H1 (cell line): ENCODE results near the gene MAP3K1. TPM values are rescaled to one million over a fixed set of nuclear protein-coding genes. Genes with fewer than 3 reads are reported as not detected.

Source experiments
- CTCF ChIA-PET: fragments of 300-600 bp; sonication (Branson Sonifier 250); formaldehyde crosslinking; loops from one replicate; lab custom pipeline; 2021; ENCODE audit not compliant: partially characterized antibody; lab: Charles Lee
- POLR2A ChIA-PET: fragments of 300-600 bp; sonication (Branson Sonifier 250); formaldehyde crosslinking; loops from one replicate; lab custom pipeline; 2021; ENCODE audit warnings: inconsistent platforms; ENCODE audit not compliant: partially characterized antibody; lab: Charles Lee
- DNase-seq, 2 experiments: peaks; one replicate each; pipeline versions ENCODE4 v3.0.0 to v3.0.0-alpha.2; 2010 to 2022; ENCODE audit warnings: low spot score in 2 of 2, low read depth in 1 of 2, mixed read lengths in 1 of 2
- FAIRE-seq: peaks from 2 replicates; lab custom pipeline; 2011; peaks lifted over from hg19 to GRCh38; lab: Jason Lieb, UNC
- H2AFZ ChIP-seq: 2 replicates; pipeline ENCODE4 v1.8.1; 2012; ENCODE audit warnings: low read length, inconsistent platforms
- H2AK5ac ChIP-seq: 2 replicates; pipeline ENCODE4 v1.6.1; 2013; ENCODE audit warnings: low read depth, low read length
- H2BK120ac ChIP-seq: replicated peaks from 2 replicates; pipeline ENCODE3; 2013; ENCODE audit warnings: low read depth, low read length, inconsistent platforms
- H2BK12ac ChIP-seq: 2 replicates; pipeline ENCODE4 v1.6.1; 2013; ENCODE audit warnings: low read depth, low read length
- H2BK15ac ChIP-seq: 2 replicates; pipeline ENCODE4 v1.6.1; 2013; ENCODE audit warnings: low read length
- H2BK20ac ChIP-seq: 2 replicates; pipeline ENCODE4 v1.6.1; 2013; ENCODE audit warnings: low read length
- H2BK5ac ChIP-seq: 2 replicates; pipeline ENCODE4 v1.6.1; 2013; ENCODE audit warnings: low read depth, low read length
- H3K14ac ChIP-seq: 2 replicates; pipeline ENCODE4 v1.6.1; 2013; ENCODE audit warnings: inconsistent platforms; ENCODE audit not compliant: insufficient read length
- H3K18ac ChIP-seq: 2 replicates; pipeline ENCODE4 v1.6.1; 2013; ENCODE audit warnings: low read length; ENCODE audit errors: extremely low read depth
- H3K23ac ChIP-seq: 2 replicates; pipeline ENCODE4 v1.6.1; 2013; ENCODE audit warnings: inconsistent platforms; ENCODE audit not compliant: insufficient read length
- H3K23me2 ChIP-seq: 2 replicates; pipeline ENCODE4 v1.6.1; 2013; ENCODE audit warnings: low read depth, low read length
- H3K27ac ChIP-seq: 2 replicates; pipeline ENCODE4 v1.6.1; 2011; ENCODE audit warnings: low read depth, low read length, inconsistent platforms
- H3K27me3 ChIP-seq, 4 experiments: replicated peaks in 1 of 4; 1 replicate in 1 of 4; 2 replicates in 3 of 4; pipeline versions ENCODE4 v1.6.1 to v1.8.1; 2011 to 2013; ENCODE audit warnings: low read length in 3 of 4, mild to moderate bottlenecking in 3 of 4, inconsistent platforms in 2 of 4, mixed read lengths in 2 of 4, moderate library complexity in 1 of 4; ENCODE audit not compliant: control insufficient read depth in 3 of 4, insufficient read depth in 3 of 4; ENCODE audit errors: extremely low read depth in 1 of 4
- H3K36me3 ChIP-seq, 4 experiments: 2 replicates each; pipeline versions ENCODE4 v1.6.1 to v1.8.1; 2011 to 2013; ENCODE audit warnings: mild to moderate bottlenecking in 4 of 4, low read length in 3 of 4, moderate library complexity in 2 of 4, control low read depth in 1 of 4, inconsistent platforms in 1 of 4; ENCODE audit not compliant: insufficient read depth in 4 of 4, control insufficient read depth in 2 of 4
- H3K4ac ChIP-seq: replicated peaks from 2 replicates; pipeline ENCODE3; 2013; ENCODE audit warnings: low read length, low read depth, mixed read lengths, inconsistent platforms; ENCODE audit not compliant: insufficient read length
- H3K4me1 ChIP-seq, 4 experiments: replicated peaks in 1 of 4; 1 replicate in 1 of 4; 2 replicates in 3 of 4; pipeline versions ENCODE4 v1.6.1 to v1.8.1; 2011 to 2013; ENCODE audit warnings: low read length in 3 of 4, inconsistent platforms in 2 of 4, mixed read lengths in 1 of 4; ENCODE audit not compliant: insufficient read depth in 4 of 4, control insufficient read depth in 3 of 4
- H3K4me2 ChIP-seq, 2 experiments: 2 replicates each; pipeline versions ENCODE4 v1.6.1 to v1.8.1; 2011 to 2013; ENCODE audit warnings: low read depth in 2 of 2, low read length in 2 of 2, control low read depth in 1 of 2, inconsistent platforms in 1 of 2, mild to moderate bottlenecking in 1 of 2; ENCODE audit not compliant: insufficient read depth in 1 of 2
- H3K4me3 ChIP-seq, 4 experiments: fragments of 200-600, 300-600 bp in 1 of 4; sonication (generic), shearing (Covaris generic), sonication (Bioruptor Twin) in 1 of 4; 2 replicates each; pipeline versions ENCODE4 v1.5.1 to v1.8.1; 2011 to 2016; ENCODE audit warnings: low read length in 4 of 4, low read depth in 3 of 4, control low read depth in 2 of 4, inconsistent platforms in 2 of 4, mild to moderate bottlenecking in 2 of 4, mixed read lengths in 1 of 4, moderate library complexity in 1 of 4; ENCODE audit not compliant: insufficient read depth in 2 of 4; ENCODE audit errors: extremely low read depth in 1 of 4
- H3K56ac ChIP-seq: replicated peaks from 2 replicates; pipeline ENCODE3; 2013; ENCODE audit warnings: low read depth, mild to moderate bottlenecking, mixed read lengths, low read length, inconsistent platforms; ENCODE audit not compliant: insufficient read length
- H3K79me1 ChIP-seq: 2 replicates; pipeline ENCODE4 v1.6.1; 2013; ENCODE audit warnings: low read depth, low read length, control low read depth
- H3K79me2 ChIP-seq, 2 experiments: 2 replicates each; pipeline versions ENCODE4 v1.6.1 to v1.8.1; 2012 to 2013; ENCODE audit warnings: low read length in 2 of 2, mild to moderate bottlenecking in 2 of 2, inconsistent platforms in 1 of 2; ENCODE audit not compliant: insufficient read depth in 2 of 2, control insufficient read depth in 1 of 2
- H3K9ac ChIP-seq, 4 experiments: replicated peaks in 1 of 4; 1 replicate in 1 of 4; 2 replicates in 3 of 4; pipeline versions ENCODE4 v1.6.1 to v1.8.1; 2011 to 2013; ENCODE audit warnings: low read depth in 3 of 4, low read length in 3 of 4, control low read depth in 2 of 4, mild to moderate bottlenecking in 2 of 4, moderate library complexity in 2 of 4, inconsistent platforms in 1 of 4; ENCODE audit errors: extremely low read depth in 1 of 4
- H3K9me3 ChIP-seq, 2 experiments: 2 replicates each; pipeline versions ENCODE4 v1.6.1 to v1.8.1; 2012 to 2013; ENCODE audit warnings: mild to moderate bottlenecking in 2 of 2, moderate library complexity in 2 of 2, control low read depth in 1 of 2, inconsistent platforms in 1 of 2, low read depth in 1 of 2, low read length in 1 of 2, mixed read lengths in 1 of 2; ENCODE audit not compliant: insufficient read depth in 2 of 2
- H4K20me1 ChIP-seq, 2 experiments: replicated peaks in 1 of 2; 2 replicates each; pipeline versions ENCODE3 to v1.8.1; 2011 to 2013; ENCODE audit warnings: inconsistent platforms in 2 of 2, low read length in 2 of 2, mild to moderate bottlenecking in 1 of 2; ENCODE audit not compliant: insufficient read depth in 2 of 2, control insufficient read depth in 1 of 2
- H4K5ac ChIP-seq: 2 replicates; pipeline ENCODE4 v1.6.1; 2013; ENCODE audit warnings: low read length, low read depth, mixed read lengths, inconsistent platforms; ENCODE audit not compliant: insufficient read length
- H4K8ac ChIP-seq: 2 replicates; pipeline ENCODE4 v1.8.0; 2013; ENCODE audit warnings: mild to moderate bottlenecking, moderate library complexity, low read length, inconsistent platforms; ENCODE audit not compliant: insufficient read depth; ENCODE audit errors: extremely low read depth
- H4K91ac ChIP-seq: replicated peaks from 2 replicates; pipeline ENCODE3; 2013; ENCODE audit warnings: low read length, mixed read lengths, inconsistent platforms; ENCODE audit not compliant: insufficient read length
- BRCA1 ChIP-seq: IDR thresholded peaks from 2 replicates; pipeline ENCODE4 v1.6.1; 2012; ENCODE audit warnings: low read depth, low read length, improper control_type of control experiment
- CHD2 ChIP-seq: IDR thresholded peaks from 2 replicates; pipeline ENCODE4 v1.6.1; 2012; ENCODE audit warnings: low read length, improper control_type of control experiment
- EGR1 ChIP-seq: IDR thresholded peaks from 2 replicates; pipeline ENCODE4 v1.6.1; 2011; ENCODE audit warnings: low read depth, low read length, borderline replicate concordance
- GABPA ChIP-seq: IDR thresholded peaks from 2 replicates; pipeline ENCODE4 v1.6.1; 2011; ENCODE audit warnings: mild to moderate bottlenecking, low read length, moderate library complexity, borderline replicate concordance; ENCODE audit not compliant: insufficient read depth
- PHF8 ChIP-seq: fragments of 200-600 bp; sonication (generic); conservative IDR thresholded peaks from 2 replicates; pipeline ENCODE4 v1.7.1; 2012; ENCODE audit warnings: low read depth, mild to moderate bottlenecking, inconsistent platforms, low read length, moderate library complexity
- POLR2AphosphoS5 ChIP-seq: IDR thresholded peaks from 2 replicates; pipeline ENCODE4 v1.6.1; 2011; ENCODE audit warnings: low read depth, low read length
- RBBP5 ChIP-seq: IDR thresholded peaks from 2 replicates; pipeline ENCODE4 v1.7.1; 2012; ENCODE audit warnings: low read depth, mild to moderate bottlenecking, inconsistent platforms, low read length, moderate library complexity, borderline replicate concordance
- RNF2 ChIP-seq: fragments of 200-900, 300-1000 bp; sonication (generic); IDR thresholded peaks from 2 replicates; pipeline ENCODE4 v1.7.1; 2016; ENCODE audit warnings: borderline replicate concordance, low read depth, mild to moderate bottlenecking, antibody characterized with exemption, low read length; ENCODE audit not compliant: poor library complexity, severe bottlenecking; ENCODE audit errors: missing control alignments
- SP4 ChIP-seq: IDR thresholded peaks from 2 replicates; pipeline ENCODE4 v1.6.1; 2012; ENCODE audit warnings: low read length, inconsistent platforms
- SRF ChIP-seq: IDR thresholded peaks from 2 replicates; pipeline ENCODE4 v1.6.1; 2011; ENCODE audit warnings: mild to moderate bottlenecking, low read depth, low read length, moderate library complexity
- TAF1 ChIP-seq: IDR thresholded peaks from 2 replicates; pipeline ENCODE4 v1.6.1; 2011; ENCODE audit warnings: mild to moderate bottlenecking, low read depth, low read length
- TAF7 ChIP-seq: optimal IDR thresholded peaks from 2 replicates; pipeline ENCODE3; 2011; ENCODE audit warnings: low read depth, mild to moderate bottlenecking, inconsistent platforms, low read length, moderate library complexity, borderline replicate concordance
- TCF12 ChIP-seq: IDR thresholded peaks from 2 replicates; pipeline ENCODE4 v1.6.1; 2011; ENCODE audit warnings: low read depth, mild to moderate bottlenecking, low read length
- WGBS, 2 experiments: shearing (Covaris generic) in 1 of 2; methylation state at CpG; one replicate each; pipeline versions ENCODE4 v1.1.6 to v1.1.7; 2013 to 2015; ENCODE audit warnings: low lambda C conversion rate in 2 of 2, mixed read lengths in 2 of 2, inconsistent platforms in 1 of 2, low coverage in 1 of 2, missing lambda C conversion rate in 1 of 2; ENCODE audit not compliant: insufficient replicate concordance in 2 of 2, insufficient coverage in 1 of 2, insufficient read length in 1 of 2; ENCODE audit errors: extremely low coverage in 1 of 2, missing lambda C conversion rate in 1 of 2; 5-methylcytosine and 5-hydroxymethylcytosine counted together
- polyA plus RNA-seq, 7 experiments: library from polyadenylated mRNA; depleted of rRNA in 3 of 7; stranded (reverse) in 5 of 7; unstranded in 2 of 7; fragments of >200 nt in 5 of 7; fragments of 200-250 nt in 2 of 7; gene quantifications; 1 replicate in 5 of 7; 2 replicates in 1 of 7; 4 replicates in 1 of 7; pipeline versions ENCODE4 v1.2.1 to v1.2.3, GENCODE V29; 2011 to 2013; ENCODE audit warnings: missing spikeins in 2 of 7, mixed read lengths in 2 of 7
- total RNA-seq: library from RNA; stranded (reverse); fragmentation: NEBNext Ultra II Directional; extraction: Animal tissue kit (Norgen Biotek cat#: 25700); gene quantifications from 2 replicates; pipeline ENCODE4 v1.2.1, GENCODE V29; 2021
- TF ChIP-seq, protein P1 (sequence below): IDR thresholded peaks from 2 replicates; pipeline ENCODE4 v1.6.1; 2012; ENCODE audit warnings: low read length, inconsistent platforms

MAP3K1 gene
- total and polyA plus RNA-seq, 2 of the 8 experiments (the other 6 are each of a cell fraction or from before 2014, with no cell fraction given) = 3.9 to 11.8 TPM

DNA sequence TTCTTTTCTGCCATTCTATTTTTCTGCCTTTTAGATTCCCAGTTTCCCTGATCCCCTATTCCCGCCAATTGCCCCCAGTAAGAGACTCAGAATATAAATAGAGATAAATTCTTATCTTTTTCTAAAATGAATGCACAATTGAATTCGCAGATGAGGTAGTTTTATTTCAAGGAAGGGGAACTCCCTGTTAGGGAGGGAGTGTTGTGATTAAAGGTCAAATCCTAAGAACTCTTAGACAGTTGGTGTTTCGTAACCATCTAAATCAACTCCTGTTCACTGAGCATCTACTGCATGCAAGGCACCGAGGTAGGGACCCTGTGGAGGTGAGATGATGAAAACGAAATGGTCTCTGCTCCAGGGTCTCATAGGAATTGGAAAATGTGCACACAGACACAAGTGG lies 7.7 kb upstream of the MAP3K1 start:
- ChIA-PET CTCF (no interaction called here), POLR2A (no interaction called here)
- Histone ChIP-seq H3K4ac (no peak overlapping the region), H2BK120ac (no peak overlapping the region), H2BK20ac (no peak overlapping the region), H3K23ac (no peak overlapping the region), H4K5ac (no peak overlapping the region), H3K14ac (no peak overlapping the region), H4K20me1 (no peaks in the 10 kb centered on the region), H4K8ac (no peak overlapping the region), H3K23me2 (no peaks in the 10 kb centered on the region), H3K9ac (no peak overlapping the region), H4K91ac (no peak overlapping the region), H2BK5ac (no peak overlapping the region), H3K27me3 (no peaks in the 10 kb centered on the region; a peak in 1 of 7 replicates), H3K18ac (no peak overlapping the region), H3K27ac (no peak overlapping the region), H3K56ac (no peak overlapping the region), H3K36me3 (no peaks in the 10 kb centered on the region), H2AK5ac (no peak overlapping the region), H3K4me1 (no peaks in the 10 kb centered on the region), H2BK12ac (no peak overlapping the region), H3K4me3 (no peak overlapping the region), H3K79me2 (no peaks in the 10 kb centered on the region), H2BK15ac (no peak overlapping the region), H3K9me3 (no peaks in the 10 kb centered on the region), H2AFZ (no peak overlapping the region), H3K79me1 (no peaks in the 10 kb centered on the region), H3K4me2 (no peak overlapping the region)
- DNase-seq (no peak), FAIRE-seq (no peak)
- WGBS, 2 experiments = 89% methylated on average over 5 of the region's 5 CpGs; no CpG with 5 or more reads in 1 of the 2 experiments
- no peak for TF ChIP-seq TCF12
- TF ChIP-seq GABPA = no peak
- TF ChIP-seq PHF8 = no peak
- TF ChIP-seq TAF1 = no peak
- TF ChIP-seq, protein P1, sequence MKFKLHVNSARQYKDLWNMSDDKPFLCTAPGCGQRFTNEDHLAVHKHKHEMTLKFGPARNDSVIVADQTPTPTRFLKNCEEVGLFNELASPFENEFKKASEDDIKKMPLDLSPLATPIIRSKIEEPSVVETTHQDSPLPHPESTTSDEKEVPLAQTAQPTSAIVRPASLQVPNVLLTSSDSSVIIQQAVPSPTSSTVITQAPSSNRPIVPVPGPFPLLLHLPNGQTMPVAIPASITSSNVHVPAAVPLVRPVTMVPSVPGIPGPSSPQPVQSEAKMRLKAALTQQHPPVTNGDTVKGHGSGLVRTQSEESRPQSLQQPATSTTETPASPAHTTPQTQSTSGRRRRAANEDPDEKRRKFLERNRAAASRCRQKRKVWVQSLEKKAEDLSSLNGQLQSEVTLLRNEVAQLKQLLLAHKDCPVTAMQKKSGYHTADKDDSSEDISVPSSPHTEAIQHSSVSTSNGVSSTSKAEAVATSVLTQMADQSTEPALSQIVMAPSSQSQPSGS = no peak
- TF ChIP-seq RBBP5 = no peak
- no peak for TF ChIP-seq POLR2AphosphoS5
- no peak for TF ChIP-seq SRF
- no peak for TF ChIP-seq BRCA1
- TF ChIP-seq CHD2 = no peak
- TF ChIP-seq TAF7 = no peak
- no peak for TF ChIP-seq EGR1
- no peak for TF ChIP-seq SP4
- no peak for TF ChIP-seq RNF2
